DOHH2 (cell line): ENCODE data around the gene PC.

Experiments
- H3F3A ChIP-seq: fragments of 200-600 bp; sonication (generic), shearing (Covaris generic); 2 replicates; pipeline ENCODE4 v1.6.0; 2016; ENCODE audit warnings: antibody characterized with exemption, mild to moderate bottlenecking; ENCODE audit not compliant: control insufficient read depth, insufficient read depth
- H3K27ac ChIP-seq: fragments of 200-600 bp; sonication (generic); 2 replicates; pipeline ENCODE4 v1.5.1; 2014; ENCODE audit warnings: low read depth, mild to moderate bottlenecking, low read length, moderate library complexity
- H3K27me3 ChIP-seq: fragments of 200-600 bp; sonication (generic); 2 replicates; pipeline ENCODE4 v1.6.1; 2014; ENCODE audit warnings: mild to moderate bottlenecking, low read length, mixed read lengths; ENCODE audit not compliant: control insufficient read depth
- H3K36me3 ChIP-seq: fragments of 200-600 bp; sonication (generic); 2 replicates; pipeline ENCODE4 v1.6.1; 2014; ENCODE audit warnings: mild to moderate bottlenecking, low read length, moderate library complexity, mixed read lengths; ENCODE audit not compliant: control insufficient read depth
- H3K4me1 ChIP-seq: fragments of 200-600 bp; sonication (generic); 2 replicates; pipeline ENCODE4 v1.6.1; 2014; ENCODE audit warnings: mild to moderate bottlenecking, low read length, mixed read lengths; ENCODE audit not compliant: control insufficient read depth
- H3K4me2 ChIP-seq: fragments of 200-600 bp; sonication (generic); 2 replicates; pipeline ENCODE4 v1.6.0; 2014; ENCODE audit warnings: mild to moderate bottlenecking, low read length, moderate library complexity
- H3K4me3 ChIP-seq: fragments of 200-600 bp; sonication (generic); 2 replicates; pipeline ENCODE4 v1.5.1; 2014; ENCODE audit warnings: mild to moderate bottlenecking, low read length, mixed read lengths
- H3K79me2 ChIP-seq: fragments of 200-600 bp; sonication (generic); 2 replicates; pipeline ENCODE4 v1.6.1; 2014; ENCODE audit warnings: mild to moderate bottlenecking, low read length, mixed read lengths; ENCODE audit not compliant: control insufficient read depth
- H3K9me2 ChIP-seq: fragments of 200-600 bp; sonication (generic); replicated peaks from 2 replicates; pipeline ENCODE4 v1.6.1; 2014; ENCODE audit warnings: mild to moderate bottlenecking, low read length, mixed read lengths; ENCODE audit not compliant: control insufficient read depth
- H3K9me3 ChIP-seq: fragments of 200-600 bp; sonication (generic); 2 replicates; pipeline ENCODE4 v1.6.1; 2014; ENCODE audit warnings: antibody characterized with exemption, low read length, mixed read lengths; ENCODE audit not compliant: control insufficient read depth, insufficient read depth
- H4K20me1 ChIP-seq: fragments of 200-600 bp; sonication (generic); 2 replicates; pipeline ENCODE4 v1.6.0; 2014; ENCODE audit warnings: low read depth, mild to moderate bottlenecking, antibody characterized with exemption, low read length, moderate library complexity; ENCODE audit not compliant: control insufficient read depth, insufficient read depth
- EZH2phosphoT487 ChIP-seq: fragments of 200-600 bp; sonication (generic); IDR thresholded peaks from 2 replicates; pipeline ENCODE4 v1.6.1; 2017; ENCODE audit warnings: borderline replicate concordance, mild to moderate bottlenecking, antibody characterized with exemption, low read length, moderate library complexity, mixed read lengths
- TF ChIP-seq, protein P1 (sequence below): fragments of 200-600 bp; sonication (generic); IDR thresholded peaks from one replicate; pipeline ENCODE4 v1.5.1; 2014; ENCODE audit warnings: antibody characterized with exemption, mild to moderate bottlenecking, low read depth, low read length; ENCODE audit not compliant: poor library complexity, severe bottlenecking

The PC gene

DNA sequence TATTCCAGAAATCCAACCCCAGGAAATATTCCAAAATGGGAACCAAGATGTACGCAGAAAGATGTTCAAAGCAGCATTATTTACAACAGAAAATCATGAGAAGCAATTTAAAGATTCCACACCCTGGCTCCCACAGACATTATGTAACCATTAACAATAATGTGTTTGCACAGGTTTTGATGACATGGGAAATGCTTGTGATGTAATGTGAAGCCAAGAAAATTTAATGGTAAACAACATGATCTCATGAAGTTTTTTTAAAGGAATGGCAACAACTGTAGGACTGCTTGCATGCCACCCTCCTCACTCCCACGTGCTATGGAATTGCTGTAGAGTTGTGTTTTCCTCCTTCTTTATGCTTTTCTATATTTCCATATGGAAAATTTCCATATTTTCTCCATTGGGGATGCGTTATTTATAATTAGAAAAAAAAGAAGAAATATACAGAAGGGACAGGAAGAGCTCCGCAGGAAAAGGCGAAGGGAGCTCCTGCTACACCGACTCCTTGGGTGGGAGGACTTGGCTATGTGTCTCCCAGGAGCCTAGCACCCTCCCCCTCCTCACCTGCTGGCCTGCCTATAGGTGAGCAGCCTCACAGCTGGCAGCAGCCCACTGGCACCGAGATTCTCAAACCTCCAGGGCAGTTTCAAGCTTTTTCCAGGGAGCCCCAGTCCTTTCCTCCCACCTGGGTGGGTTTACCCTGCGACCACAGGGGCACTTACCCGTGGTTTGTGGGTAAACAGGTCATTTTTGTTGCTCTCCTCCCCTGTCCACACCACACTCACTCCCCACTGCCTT lies 80.4 kb downstream of the PC start:
- H4K20me1 ChIP-seq, result no peaks in the 10 kb centered on the region
- no peaks in the 10 kb centered on the region for H3K36me3 ChIP-seq
- TF ChIP-seq EZH2phosphoT487, result no peak
- TF ChIP-seq, protein P1, sequence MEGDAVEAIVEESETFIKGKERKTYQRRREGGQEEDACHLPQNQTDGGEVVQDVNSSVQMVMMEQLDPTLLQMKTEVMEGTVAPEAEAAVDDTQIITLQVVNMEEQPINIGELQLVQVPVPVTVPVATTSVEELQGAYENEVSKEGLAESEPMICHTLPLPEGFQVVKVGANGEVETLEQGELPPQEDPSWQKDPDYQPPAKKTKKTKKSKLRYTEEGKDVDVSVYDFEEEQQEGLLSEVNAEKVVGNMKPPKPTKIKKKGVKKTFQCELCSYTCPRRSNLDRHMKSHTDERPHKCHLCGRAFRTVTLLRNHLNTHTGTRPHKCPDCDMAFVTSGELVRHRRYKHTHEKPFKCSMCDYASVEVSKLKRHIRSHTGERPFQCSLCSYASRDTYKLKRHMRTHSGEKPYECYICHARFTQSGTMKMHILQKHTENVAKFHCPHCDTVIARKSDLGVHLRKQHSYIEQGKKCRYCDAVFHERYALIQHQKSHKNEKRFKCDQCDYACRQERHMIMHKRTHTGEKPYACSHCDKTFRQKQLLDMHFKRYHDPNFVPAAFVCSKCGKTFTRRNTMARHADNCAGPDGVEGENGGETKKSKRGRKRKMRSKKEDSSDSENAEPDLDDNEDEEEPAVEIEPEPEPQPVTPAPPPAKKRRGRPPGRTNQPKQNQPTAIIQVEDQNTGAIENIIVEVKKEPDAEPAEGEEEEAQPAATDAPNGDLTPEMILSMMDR, result no peak
- no peak overlapping the region for H3K27ac ChIP-seq
- no peaks in the 10 kb centered on the region for H3K4me1 ChIP-seq
- peaks cover 23% of the 10 kb centered on the region for H3K27me3 ChIP-seq
- H3K4me2 ChIP-seq, result no peak overlapping the region
- no peaks in the 10 kb centered on the region for H3K79me2 ChIP-seq
- H3K4me3 ChIP-seq, result no peak overlapping the region
- no peaks in the 10 kb centered on the region for H3F3A ChIP-seq
- no peaks in the 10 kb centered on the region for H3K9me3 ChIP-seq
- H3K9me2 ChIP-seq, result no peaks in the 10 kb centered on the region

DNA sequence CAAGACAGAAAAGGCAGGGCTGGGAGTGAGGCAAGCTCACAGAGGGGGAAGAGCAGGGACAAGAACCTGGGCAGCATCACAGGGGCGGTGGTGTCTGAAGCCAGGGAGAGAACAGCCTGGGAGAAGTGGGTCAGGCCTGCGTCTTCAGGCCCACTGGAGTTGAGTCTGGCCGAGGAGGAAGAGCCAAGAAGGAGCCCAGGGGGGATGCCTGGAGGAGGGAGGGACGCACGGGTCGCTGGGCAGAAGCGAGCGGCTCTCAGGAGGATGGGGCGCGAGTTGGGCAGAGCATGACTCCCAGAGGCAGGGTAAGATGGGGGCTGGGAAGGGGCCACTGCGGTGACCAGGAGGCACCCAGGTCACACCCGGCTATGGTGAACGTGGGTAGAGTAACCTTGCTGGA lies 82.8 kb downstream of the PC start:
- Histone ChIP-seq H3K27ac (no peak overlapping the region), H3K4me2 (no peak overlapping the region)
- no peak for TF ChIP-seq EZH2phosphoT487
- TF ChIP-seq, protein P1, result no peak

DNA sequence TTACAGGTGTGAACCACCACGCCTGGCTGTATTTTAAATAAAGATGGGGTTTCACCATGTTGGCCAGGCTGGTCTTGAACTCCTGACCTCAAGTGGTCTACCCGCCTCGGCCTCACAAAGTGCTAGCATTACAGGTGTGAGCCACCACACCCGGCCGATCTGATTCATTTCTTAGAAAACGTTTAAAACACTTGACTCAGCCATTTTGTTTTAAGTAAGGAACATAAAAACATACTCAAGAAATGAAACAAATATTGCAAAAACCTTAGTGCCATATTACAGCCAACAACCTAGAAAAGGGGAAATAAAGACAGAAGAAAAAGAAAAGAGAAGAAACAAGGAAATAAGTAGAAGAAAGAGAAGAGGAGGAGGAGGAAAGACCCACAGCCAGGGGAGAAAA lies 84.0 kb downstream of the PC start:
- Histone ChIP-seq H3K4me1 (peaks cover under 1% of the 10 kb centered on the region), H4K20me1 (no peaks in the 10 kb centered on the region), H3K4me3 (no peak overlapping the region), H3K4me2 (no peak overlapping the region), H3K27ac (no peak overlapping the region), H3K36me3 (no peaks in the 10 kb centered on the region), H3K9me3 (no peaks in the 10 kb centered on the region), H3K27me3 (peaks cover 12% of the 10 kb centered on the region; the same call in 1 of the 2 replicates), H3K9me2 (no peaks in the 10 kb centered on the region), H3F3A (no peaks in the 10 kb centered on the region), H3K79me2 (no peaks in the 10 kb centered on the region)
- TF ChIP-seq, protein P1, result no peak
- TF ChIP-seq EZH2phosphoT487, result no peak

More for the DNA sequence above, 82.8 kb downstream of the PC start:
- Histone ChIP-seq H3K9me3 (no peaks in the 10 kb centered on the region), H3F3A (no peaks in the 10 kb centered on the region), H3K27me3 (peaks cover 19% of the 10 kb centered on the region), H3K4me3 (no peak overlapping the region), H3K4me1 (no peaks in the 10 kb centered on the region), H4K20me1 (no peaks in the 10 kb centered on the region), H3K79me2 (no peaks in the 10 kb centered on the region), H3K9me2 (no peaks in the 10 kb centered on the region), H3K36me3 (no peaks in the 10 kb centered on the region)
